AG09319 (cell line): ENCODE measurements around the gene CIDEA.

Source experiments
- DNase-seq: peaks from one replicate; pipeline ENCODE4 v3.0.0-alpha.2; 2010; ENCODE audit warnings: low read depth; ENCODE audit errors: extremely low read depth
- TF ChIP-seq, protein P1 (sequence below): IDR thresholded peaks from 2 replicates; pipeline ENCODE4 v1.5.1; 2011; ENCODE audit warnings: low read depth, mild to moderate bottlenecking, inconsistent platforms, low read length, moderate library complexity

CIDEA gene

GRCh38 chr18:12252061-12252460, 2.1 kb upstream of the CIDEA start:
- no peak for DNase-seq
- TF ChIP-seq, protein P1, sequence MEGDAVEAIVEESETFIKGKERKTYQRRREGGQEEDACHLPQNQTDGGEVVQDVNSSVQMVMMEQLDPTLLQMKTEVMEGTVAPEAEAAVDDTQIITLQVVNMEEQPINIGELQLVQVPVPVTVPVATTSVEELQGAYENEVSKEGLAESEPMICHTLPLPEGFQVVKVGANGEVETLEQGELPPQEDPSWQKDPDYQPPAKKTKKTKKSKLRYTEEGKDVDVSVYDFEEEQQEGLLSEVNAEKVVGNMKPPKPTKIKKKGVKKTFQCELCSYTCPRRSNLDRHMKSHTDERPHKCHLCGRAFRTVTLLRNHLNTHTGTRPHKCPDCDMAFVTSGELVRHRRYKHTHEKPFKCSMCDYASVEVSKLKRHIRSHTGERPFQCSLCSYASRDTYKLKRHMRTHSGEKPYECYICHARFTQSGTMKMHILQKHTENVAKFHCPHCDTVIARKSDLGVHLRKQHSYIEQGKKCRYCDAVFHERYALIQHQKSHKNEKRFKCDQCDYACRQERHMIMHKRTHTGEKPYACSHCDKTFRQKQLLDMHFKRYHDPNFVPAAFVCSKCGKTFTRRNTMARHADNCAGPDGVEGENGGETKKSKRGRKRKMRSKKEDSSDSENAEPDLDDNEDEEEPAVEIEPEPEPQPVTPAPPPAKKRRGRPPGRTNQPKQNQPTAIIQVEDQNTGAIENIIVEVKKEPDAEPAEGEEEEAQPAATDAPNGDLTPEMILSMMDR, result no peak

DNA sequence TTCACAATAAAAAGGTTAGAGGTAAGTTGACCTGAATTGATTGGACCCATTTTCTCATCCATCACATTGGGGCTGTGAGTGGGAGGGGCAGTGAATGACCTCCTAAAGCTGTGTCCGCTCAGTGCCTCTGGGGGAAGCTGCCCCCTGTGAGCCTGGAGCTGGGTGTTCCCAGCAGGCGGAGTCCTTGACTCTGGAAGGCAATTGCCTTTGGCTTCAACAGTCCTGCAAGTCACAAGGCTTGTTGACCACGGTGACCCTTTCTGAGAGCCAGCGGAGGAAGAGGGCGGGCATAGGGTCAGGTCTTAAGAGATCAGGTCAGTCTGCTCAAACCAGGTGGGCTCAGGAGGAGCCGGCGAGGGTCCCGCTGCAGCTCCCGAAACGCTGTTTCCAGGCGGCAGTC, 1.1 kb upstream of the CIDEA start:
- DNase-seq, result no peak

DNA sequence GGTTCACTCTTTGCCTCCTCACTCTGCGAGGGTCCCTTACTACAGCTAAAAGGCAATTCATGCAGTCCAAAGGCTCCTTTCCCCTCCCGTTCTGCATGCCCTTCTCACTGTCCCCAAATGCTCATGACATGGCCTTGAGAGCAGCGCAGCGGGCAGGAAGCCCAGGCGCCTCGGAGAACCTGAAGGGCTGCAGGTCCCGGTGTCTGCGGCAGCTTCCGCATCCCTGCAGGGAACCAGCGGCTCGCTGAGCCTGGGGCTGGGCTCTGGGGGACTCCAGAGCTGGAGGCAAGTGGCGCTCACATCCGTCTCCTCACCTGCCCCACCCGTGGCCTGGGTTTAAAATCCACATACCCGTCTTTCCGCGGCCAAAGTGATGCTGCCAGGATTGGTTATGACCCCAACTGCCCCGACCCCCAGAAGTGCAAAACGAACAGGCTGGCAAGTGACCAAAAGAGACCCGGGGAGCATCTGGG, 462 bp upstream of the CIDEA start:
- TF ChIP-seq, protein P1, result no peak
- DNase-seq, result no peak

More for the DNA sequence above, 1.1 kb upstream of the CIDEA start:
- TF ChIP-seq, protein P1, result no peak

DNA sequence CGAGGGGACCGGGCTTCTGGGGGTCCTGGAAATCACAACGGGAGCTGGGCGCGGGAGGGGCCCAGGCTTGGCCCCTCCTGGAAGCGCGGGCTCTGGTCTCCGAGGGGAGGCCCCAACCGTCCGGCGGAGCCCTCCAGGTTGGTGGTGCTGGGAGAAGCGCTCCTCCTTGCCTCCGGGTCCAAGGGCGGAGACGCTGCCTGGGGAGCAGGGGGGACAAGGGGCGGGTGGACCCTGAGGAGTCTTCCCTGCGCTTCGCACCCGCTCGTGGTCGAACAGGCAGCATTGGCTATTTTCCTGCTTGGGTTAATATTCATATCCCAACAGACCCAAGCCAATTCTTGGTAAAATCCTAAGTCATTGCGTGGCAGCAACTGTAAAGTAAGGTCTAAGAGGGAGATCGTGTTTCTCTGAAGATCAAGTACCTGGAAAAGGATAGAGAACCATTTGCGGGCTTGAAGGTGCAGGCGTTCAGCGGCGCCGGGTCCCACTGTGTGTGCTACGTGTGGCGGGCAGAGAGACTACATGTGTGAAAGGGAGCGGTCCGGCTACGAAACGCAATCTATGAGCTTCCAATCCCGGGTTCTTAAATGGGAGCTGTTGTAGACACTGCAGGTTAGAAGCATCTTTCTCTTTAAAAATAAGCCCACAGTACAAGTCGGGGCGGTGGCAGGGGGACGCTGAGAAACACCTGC, 805 bp downstream of the CIDEA start:
- DNase-seq, result no peak
- TF ChIP-seq, protein P1, result no peak

DNA sequence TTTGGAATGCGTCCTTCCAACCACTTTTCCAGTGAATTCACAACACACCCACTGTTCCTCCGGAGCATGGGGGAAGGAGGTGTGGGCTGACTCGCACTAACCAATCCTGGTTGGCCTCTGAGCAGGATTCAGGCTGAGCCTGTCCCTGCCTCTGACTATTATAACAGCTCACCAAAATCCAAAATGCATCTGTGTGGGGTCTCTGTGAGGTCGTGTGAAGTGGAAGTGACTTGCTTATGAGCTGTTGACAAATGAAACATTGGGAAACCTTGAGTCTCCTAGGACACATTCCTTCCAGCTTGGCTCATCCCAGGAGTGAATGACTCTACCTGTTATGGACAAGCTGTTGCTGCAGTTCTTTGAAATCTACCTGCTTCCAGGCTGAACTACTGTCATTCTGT, 1.5 kb downstream of the CIDEA start:
- TF ChIP-seq, protein P1, result no peak
- no peak for DNase-seq

GRCh38 chr18:12256951-12257350, 2.8 kb downstream of the CIDEA start:
- no peak for DNase-seq
- TF ChIP-seq, protein P1, result no peak

- TF ChIP-seq, protein P1, result no peak
- no peak for DNase-seq
Observed at GRCh38 chr18:12257996-12258718, 4.0 kb downstream of the CIDEA start.
